ENCODE results near the gene IL22RA1.

The IL22RA1 gene

GRCh38 chr1:24105368-24106160 lies 37.4 kb downstream of the IL22RA1 start:
- H3K9me3 Mint-ChIP-seq (ENCODE audit: low read depth), result no peaks in the 10 kb centered on the region
- no peaks in the 10 kb centered on the region for H3K4me1 Mint-ChIP-seq (ENCODE audit: low read depth)
- no peak overlapping the region for H3K27ac Mint-ChIP-seq
- H3K27me3 Mint-ChIP-seq, result no peaks in the 10 kb centered on the region
- no peak overlapping the region for H3K4me3 Mint-ChIP-seq
- no peaks in the 10 kb centered on the region for H3K36me3 Mint-ChIP-seq

- Mint-ChIP-seq H3K4me3 (no peak overlapping the region), H3K4me1 (ENCODE audit: low read depth) (no peaks in the 10 kb centered on the region), H3K9me3 (ENCODE audit: low read depth) (no peaks in the 10 kb centered on the region), H3K27ac (no peak overlapping the region), H3K27me3 (no peaks in the 10 kb centered on the region), H3K36me3 (no peaks in the 10 kb centered on the region)
These were observed 38.1 kb downstream of the IL22RA1 start for GRCh38 chr1:24104854-24105253.

- H3K27ac Mint-ChIP-seq, result no peak overlapping the region
- H3K27me3 Mint-ChIP-seq, result no peaks in the 10 kb centered on the region
- no peaks in the 10 kb centered on the region for H3K9me3 Mint-ChIP-seq (ENCODE audit: low read depth)
- H3K4me1 Mint-ChIP-seq (ENCODE audit: low read depth), result no peaks in the 10 kb centered on the region
- H3K4me3 Mint-ChIP-seq, result no peak overlapping the region
- H3K36me3 Mint-ChIP-seq, result no peaks in the 10 kb centered on the region
These were observed 39.1 kb downstream of the IL22RA1 start for GRCh38 chr1:24103879-24104278.

- Mint-ChIP-seq H3K27me3 (no peaks in the 10 kb centered on the region), H3K4me3 (no peak overlapping the region), H3K27ac (no peak overlapping the region), H3K9me3 (ENCODE audit: low read depth) (no peaks in the 10 kb centered on the region), H3K36me3 (no peaks in the 10 kb centered on the region), H3K4me1 (ENCODE audit: low read depth) (no peaks in the 10 kb centered on the region)
These were observed 39.5 kb downstream of the IL22RA1 start for GRCh38 chr1:24103408-24103807.

GRCh38 chr1:24102961-24103360 lies 40.0 kb downstream of the IL22RA1 start:
- Mint-ChIP-seq H3K4me1 (ENCODE audit: low read depth) (no peaks in the 10 kb centered on the region), H3K4me3 (no peak overlapping the region), H3K27ac (no peak overlapping the region), H3K9me3 (ENCODE audit: low read depth) (no peaks in the 10 kb centered on the region), H3K27me3 (no peaks in the 10 kb centered on the region), H3K36me3 (no peaks in the 10 kb centered on the region)

- Mint-ChIP-seq H3K4me3 (no peak overlapping the region), H3K9me3 (ENCODE audit: low read depth) (no peaks in the 10 kb centered on the region), H3K36me3 (no peaks in the 10 kb centered on the region), H3K27me3 (no peaks in the 10 kb centered on the region), H3K4me1 (ENCODE audit: low read depth) (no peaks in the 10 kb centered on the region), H3K27ac (no peak overlapping the region)
These were observed 40.9 kb downstream of the IL22RA1 start for GRCh38 chr1:24101796-24102586.

- H3K9me3 Mint-ChIP-seq (ENCODE audit: low read depth), result no peaks in the 10 kb centered on the region
- no peak overlapping the region for H3K4me3 Mint-ChIP-seq
- no peaks in the 10 kb centered on the region for H3K36me3 Mint-ChIP-seq
- no peak overlapping the region for H3K27ac Mint-ChIP-seq
- no peaks in the 10 kb centered on the region for H3K27me3 Mint-ChIP-seq
- H3K4me1 Mint-ChIP-seq (ENCODE audit: low read depth), result no peaks in the 10 kb centered on the region
These were observed 41.8 kb downstream of the IL22RA1 start for GRCh38 chr1:24100945-24101737.

- no peak overlapping the region for H3K27ac Mint-ChIP-seq
These were observed 43.8 kb downstream of the IL22RA1 start for GRCh38 chr1:24098943-24099638.

GRCh38 chr1:24098102-24098501 lies 44.8 kb downstream of the IL22RA1 start:
- H3K27me3 Mint-ChIP-seq, result no peaks in the 10 kb centered on the region
- no peaks in the 10 kb centered on the region for H3K36me3 Mint-ChIP-seq
- H3K9me3 Mint-ChIP-seq (ENCODE audit: low read depth), result no peaks in the 10 kb centered on the region
- no peak overlapping the region for H3K4me3 Mint-ChIP-seq
- H3K27ac Mint-ChIP-seq, result no peak overlapping the region
- H3K4me1 Mint-ChIP-seq (ENCODE audit: low read depth), result no peaks in the 10 kb centered on the region

More at GRCh38 chr1:24098943-24099638, 43.8 kb downstream of the IL22RA1 start:
- Mint-ChIP-seq H3K36me3 (no peaks in the 10 kb centered on the region), H3K4me3 (no peak overlapping the region), H3K27me3 (no peaks in the 10 kb centered on the region), H3K4me1 (ENCODE audit: low read depth) (no peaks in the 10 kb centered on the region), H3K9me3 (ENCODE audit: low read depth) (no peaks in the 10 kb centered on the region)

GRCh38 chr1:24097663-24098062 lies 45.3 kb downstream of the IL22RA1 start:
- H3K27me3 Mint-ChIP-seq, result no peaks in the 10 kb centered on the region
- H3K9me3 Mint-ChIP-seq (ENCODE audit: low read depth), result no peaks in the 10 kb centered on the region

GRCh38 chr1:24096739-24097103 lies 46.2 kb downstream of the IL22RA1 start:
- H3K36me3 Mint-ChIP-seq, result no peaks in the 10 kb centered on the region
- no peaks in the 10 kb centered on the region for H3K4me1 Mint-ChIP-seq (ENCODE audit: low read depth)
- no peaks in the 10 kb centered on the region for H3K27me3 Mint-ChIP-seq
- no peak overlapping the region for H3K4me3 Mint-ChIP-seq
- no peaks in the 10 kb centered on the region for H3K9me3 Mint-ChIP-seq (ENCODE audit: low read depth)
- no peak overlapping the region for H3K27ac Mint-ChIP-seq

More at GRCh38 chr1:24097663-24098062, 45.3 kb downstream of the IL22RA1 start:
- Mint-ChIP-seq H3K27ac (no peak overlapping the region), H3K4me3 (no peak overlapping the region), H3K4me1 (ENCODE audit: low read depth) (no peaks in the 10 kb centered on the region), H3K36me3 (no peaks in the 10 kb centered on the region)

GRCh38 chr1:24096009-24096738 lies 46.8 kb downstream of the IL22RA1 start:
- H3K27me3 Mint-ChIP-seq, result no peaks in the 10 kb centered on the region
- no peak overlapping the region for H3K27ac Mint-ChIP-seq
- no peaks in the 10 kb centered on the region for H3K9me3 Mint-ChIP-seq (ENCODE audit: low read depth)
- no peak overlapping the region for H3K4me3 Mint-ChIP-seq
- no peaks in the 10 kb centered on the region for H3K4me1 Mint-ChIP-seq (ENCODE audit: low read depth)
- H3K36me3 Mint-ChIP-seq, result no peaks in the 10 kb centered on the region

GRCh38 chr1:24095140-24095859 lies 47.6 kb downstream of the IL22RA1 start:
- Mint-ChIP-seq H3K9me3 (ENCODE audit: low read depth) (no peaks in the 10 kb centered on the region), H3K36me3 (no peaks in the 10 kb centered on the region), H3K27ac (no peak overlapping the region), H3K27me3 (no peaks in the 10 kb centered on the region), H3K4me3 (no peak overlapping the region), H3K4me1 (ENCODE audit: low read depth) (no peaks in the 10 kb centered on the region)

All from activated naive CD8-positive, alpha-beta T cell (primary cell).